ENCODE measurements around the gene FGF18.

- no peak for TF ChIP-seq CTCF (IDR thresholded peaks at IDR 0.05 in 2 of 3, conservative IDR thresholded peaks at IDR 0.05 in 1 of 3; ENCODE audit: control insufficient read depth in 2 of 3, extremely low read depth in 1 of 3, insufficient read depth in 1 of 3, low read depth in 3 of 3, low read length in 3 of 3)
- TF ChIP-seq ZNF274 (IDR thresholded peaks at IDR 0.05; ENCODE audit: insufficient read depth, insufficient read length), result no peak
- TF ChIP-seq JUNB (IDR thresholded peaks at IDR 0.05), result no peak
- no peak for TF ChIP-seq GATAD2B (conservative IDR thresholded peaks at IDR 0.05; ENCODE audit: low read depth)
- TF ChIP-seq FOS (IDR thresholded peaks at IDR 0.05; ENCODE audit: borderline replicate concordance, extremely low read depth, insufficient read length), result no peak
- no peak for TF ChIP-seq SMC3 (IDR thresholded peaks at IDR 0.05; ENCODE audit: borderline replicate concordance, low read length)
- no peak for TF ChIP-seq NBN (IDR thresholded peaks at IDR 0.05)
Observed at GRCh38 chr5:171401167-171401947, 18.1 kb upstream of the FGF18 start.
